ENCODE measurements around the gene SASH1.

SASH1 gene

GRCh38 chr6:148535976-148536375, 193.3 kb downstream of the SASH1 start:
- no peak overlapping the region for H3K4me3 ChIP-seq (replicated peaks in 1 of 2; ENCODE audit: low read depth in 2 of 2, low read length in 2 of 2)
- no peak for TF ChIP-seq CTCF (IDR thresholded peaks at IDR 0.05; ENCODE audit: low read depth, low read length)
- peak in 1 of 2 donors; percentile 93 for DNase-seq (ENCODE audit: low read depth in 2 of 2)

GRCh38 chr6:148538261-148539190, 195.9 kb downstream of the SASH1 start:
- TF ChIP-seq CTCF (IDR thresholded peaks at IDR 0.05; ENCODE audit: low read depth, low read length) = no peak
- peak; percentile 51 to 69 for DNase-seq (ENCODE audit: low read depth in 2 of 2)
- H3K4me3 ChIP-seq (replicated peaks in 1 of 2; ENCODE audit: low read depth in 2 of 2, low read length in 2 of 2) = no peak overlapping the region

GRCh38 chr6:148543540-148543939, 200.9 kb downstream of the SASH1 start:
- no peak for TF ChIP-seq CTCF (IDR thresholded peaks at IDR 0.05; ENCODE audit: low read depth, low read length)
- DNase-seq (ENCODE audit: low read depth in 2 of 2) = no peak
- no peak overlapping the region for H3K4me3 ChIP-seq (replicated peaks in 1 of 2; ENCODE audit: low read depth in 2 of 2, low read length in 2 of 2)

- no peak for DNase-seq (ENCODE audit: low read depth in 2 of 2)
- TF ChIP-seq CTCF (IDR thresholded peaks at IDR 0.05; ENCODE audit: low read depth, low read length) = no peak
- H3K4me3 ChIP-seq (replicated peaks in 1 of 2; ENCODE audit: low read depth in 2 of 2, low read length in 2 of 2) = no peak overlapping the region
These were observed 201.8 kb downstream of the SASH1 start for GRCh38 chr6:148544421-148544820.

- H3K4me3 ChIP-seq (replicated peaks in 1 of 2; ENCODE audit: low read depth in 2 of 2, low read length in 2 of 2) = no peak overlapping the region
- DNase-seq (ENCODE audit: low read depth in 2 of 2) = no peak
- TF ChIP-seq CTCF (IDR thresholded peaks at IDR 0.05; ENCODE audit: low read depth, low read length) = no peak
These were observed 203.3 kb downstream of the SASH1 start for GRCh38 chr6:148545901-148546300.

GRCh38 chr6:148547110-148547509, 204.5 kb downstream of the SASH1 start:
- no peak for TF ChIP-seq CTCF (IDR thresholded peaks at IDR 0.05; ENCODE audit: low read depth, low read length)
- DNase-seq (ENCODE audit: low read depth in 2 of 2) = no peak
- H3K4me3 ChIP-seq (replicated peaks in 1 of 2; ENCODE audit: low read depth in 2 of 2, low read length in 2 of 2) = no peak overlapping the region
